Activated CD4-positive, alpha-beta T cell treated with anti-CD3 and anti-CD28 coated beads, Interleukin-2, Interleukin-6, amounts not matched to agents 100 ng/mL and 50 ng/mL, durations not matched to agents 16 hours and 8 hours (primary cell): ENCODE measurements around the gene CLIP4.

Experiments used
- DNase-seq: peaks from one replicate; pipeline ENCODE4 v3.0.0-alpha.2; 2020

CLIP4 gene

GRCh38 chr2:29223851-29224692 is 108.9 kb downstream of the CLIP4 start:
- DNase-seq, result no peak

DNA sequence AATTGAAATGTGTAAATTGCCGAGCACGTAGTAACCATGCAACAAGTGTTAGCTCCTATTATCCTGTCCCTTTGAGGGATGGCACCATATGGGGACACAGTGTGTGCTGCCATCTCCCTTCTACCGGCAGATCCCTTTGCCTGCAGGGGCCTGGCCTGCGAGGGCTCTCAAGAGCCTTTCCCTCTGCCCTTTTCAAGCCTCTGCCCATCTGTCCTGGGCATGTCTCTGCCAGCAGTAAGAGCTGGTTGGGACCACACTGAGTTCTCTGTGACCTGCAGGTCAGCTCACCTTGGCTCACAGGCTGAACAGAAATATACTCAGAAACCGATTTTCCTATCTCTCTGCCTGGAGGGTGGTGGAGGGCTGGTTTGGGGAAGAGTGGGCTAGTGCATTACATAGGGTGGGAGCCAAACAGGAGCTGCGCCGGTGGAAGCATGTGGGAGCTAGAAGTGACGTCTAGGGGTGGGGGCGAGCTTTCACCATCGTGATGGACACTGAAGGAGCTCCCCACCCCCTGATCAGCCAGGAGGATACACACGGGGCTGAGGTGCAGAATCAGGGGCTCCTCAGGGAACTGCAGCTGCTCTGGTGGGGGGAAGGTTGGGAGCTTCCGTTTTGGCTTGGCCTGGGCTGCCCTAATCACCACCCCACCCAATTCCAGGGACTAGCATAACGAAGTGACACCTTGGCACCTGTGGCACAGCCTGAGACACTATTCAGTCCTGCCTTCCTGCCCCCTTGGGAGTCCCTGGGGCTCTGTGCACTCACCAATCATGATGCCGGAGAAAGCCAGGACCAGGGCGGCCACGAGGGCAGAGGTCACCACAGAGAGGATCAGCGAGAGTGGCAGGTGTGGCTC is 109.7 kb downstream of the CLIP4 start:
- DNase-seq, result no peak

DNA sequence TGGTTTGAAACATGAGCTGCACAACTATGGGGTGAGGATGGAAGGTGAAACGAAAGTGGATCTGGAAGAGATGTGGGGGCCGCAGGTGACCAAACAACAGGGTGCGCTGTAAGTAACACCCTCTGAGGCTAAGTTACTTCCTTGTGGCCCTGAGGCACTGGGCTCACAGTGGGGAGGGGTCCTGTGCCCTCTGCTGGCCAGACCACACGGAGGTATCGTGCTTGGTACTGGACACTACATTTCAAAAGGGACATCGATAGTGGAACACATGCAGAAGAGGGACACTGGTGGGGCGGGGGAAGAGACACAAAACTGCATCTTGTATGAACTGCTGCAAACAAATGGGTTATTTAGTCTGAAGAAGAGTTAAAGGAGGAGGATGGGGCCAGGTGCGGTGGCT is 110.6 kb downstream of the CLIP4 start:
- DNase-seq, result no peak

DNA sequence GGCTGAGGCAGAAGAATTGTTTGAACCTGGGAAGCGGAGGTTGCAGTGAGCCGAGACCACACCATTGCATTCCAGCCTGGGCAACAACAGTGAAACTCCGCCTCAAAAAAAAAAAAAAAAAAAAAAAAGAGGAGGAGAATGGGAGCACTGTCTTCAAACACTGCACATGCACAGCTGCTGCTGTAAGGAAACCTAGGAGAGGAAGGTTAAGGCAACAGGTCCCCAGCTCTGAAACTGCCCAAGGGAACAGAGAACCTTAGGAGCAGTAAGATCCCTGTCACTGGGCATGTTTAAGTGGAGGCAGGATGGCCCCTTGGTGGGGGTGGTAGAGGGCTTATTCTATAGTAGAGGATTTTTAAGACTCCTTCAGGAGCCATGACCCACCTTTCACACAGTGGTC is 111.2 kb downstream of the CLIP4 start:
- no peak for DNase-seq

GRCh38 chr2:29226808-29227207 is 111.6 kb downstream of the CLIP4 start:
- no peak for DNase-seq

GRCh38 chr2:29227935-29228675 is 112.9 kb downstream of the CLIP4 start:
- DNase-seq, result no peak

DNA sequence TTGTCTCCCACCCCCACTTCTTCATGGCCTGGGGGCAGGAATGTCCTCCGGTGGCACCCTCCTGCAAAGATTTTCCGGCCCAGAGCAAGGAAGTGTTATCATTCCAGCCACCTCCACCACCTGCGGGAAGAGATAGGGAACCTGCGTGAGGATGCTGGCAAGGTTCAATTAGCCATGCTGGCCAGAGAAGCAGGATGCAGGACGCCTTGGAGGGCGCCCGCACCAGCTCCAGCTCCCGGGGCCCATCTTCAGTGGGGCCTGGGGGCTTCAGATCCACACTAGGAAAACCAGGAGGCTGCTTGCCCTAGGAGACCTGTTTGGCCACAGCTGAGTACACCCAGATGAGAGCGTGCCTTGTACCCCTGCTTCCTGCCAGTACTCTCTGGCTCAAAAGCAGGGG is 113.7 kb downstream of the CLIP4 start:
- no peak for DNase-seq

- DNase-seq, result no peak
These were observed 114.4 kb downstream of the CLIP4 start for GRCh38 chr2:29229640-29230039.

GRCh38 chr2:29232041-29232440 is 116.8 kb downstream of the CLIP4 start:
- no peak for DNase-seq

DNA sequence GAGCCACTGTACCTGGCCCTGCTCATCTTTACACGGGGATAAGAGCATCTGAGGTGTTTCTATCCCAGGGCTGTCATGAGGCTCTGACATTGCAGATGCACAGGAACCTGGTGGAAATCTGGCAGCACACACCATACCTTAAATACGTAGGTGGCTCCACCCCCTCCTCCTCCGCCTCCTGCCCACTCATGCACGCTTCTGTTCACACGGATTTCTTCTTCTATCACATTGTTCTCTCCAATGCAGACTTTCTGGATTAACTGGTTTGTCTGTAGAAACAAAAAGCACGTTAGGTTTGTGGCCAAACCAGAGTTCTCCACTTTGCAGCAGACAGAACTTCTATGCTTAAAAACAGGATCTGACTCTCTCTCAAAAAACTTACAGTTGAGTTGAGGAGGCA is 118.2 kb downstream of the CLIP4 start:
- DNase-seq, result no peak

DNA sequence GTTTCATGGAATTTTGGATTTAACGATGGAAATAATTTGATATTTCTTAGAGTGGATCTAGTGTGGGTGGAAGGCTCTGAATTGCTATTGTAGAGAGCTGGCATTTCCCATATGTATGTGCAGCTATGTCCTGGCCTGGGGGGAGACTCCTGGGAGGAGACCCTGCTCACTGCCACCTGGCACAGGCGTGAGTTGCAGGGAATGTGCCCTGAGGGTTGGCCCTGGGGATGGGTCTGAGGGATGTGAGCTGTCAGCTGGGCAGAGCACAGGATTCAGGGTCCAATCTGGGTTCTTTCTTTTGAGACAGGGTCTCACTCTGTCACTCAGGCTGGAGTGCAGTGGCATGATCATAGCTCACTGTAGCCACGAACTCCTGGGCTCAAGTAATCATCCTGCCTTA is 120.2 kb downstream of the CLIP4 start:
- DNase-seq, result no peak

- no peak for DNase-seq
These were observed 120.9 kb downstream of the CLIP4 start for GRCh38 chr2:29236074-29236473.

- DNase-seq, result peak; percentile 24
These were observed 123.3 kb downstream of the CLIP4 start for GRCh38 chr2:29238497-29238896.
